ENCODE data around the gene CAPN5. TPM values are rescaled to one million over a fixed set of nuclear protein-coding genes. Genes with fewer than 3 reads are reported as not detected.

Gene CAPN5
- total RNA-seq, 1 experiment from 2014 or later = 17.3 TPM

DNA sequence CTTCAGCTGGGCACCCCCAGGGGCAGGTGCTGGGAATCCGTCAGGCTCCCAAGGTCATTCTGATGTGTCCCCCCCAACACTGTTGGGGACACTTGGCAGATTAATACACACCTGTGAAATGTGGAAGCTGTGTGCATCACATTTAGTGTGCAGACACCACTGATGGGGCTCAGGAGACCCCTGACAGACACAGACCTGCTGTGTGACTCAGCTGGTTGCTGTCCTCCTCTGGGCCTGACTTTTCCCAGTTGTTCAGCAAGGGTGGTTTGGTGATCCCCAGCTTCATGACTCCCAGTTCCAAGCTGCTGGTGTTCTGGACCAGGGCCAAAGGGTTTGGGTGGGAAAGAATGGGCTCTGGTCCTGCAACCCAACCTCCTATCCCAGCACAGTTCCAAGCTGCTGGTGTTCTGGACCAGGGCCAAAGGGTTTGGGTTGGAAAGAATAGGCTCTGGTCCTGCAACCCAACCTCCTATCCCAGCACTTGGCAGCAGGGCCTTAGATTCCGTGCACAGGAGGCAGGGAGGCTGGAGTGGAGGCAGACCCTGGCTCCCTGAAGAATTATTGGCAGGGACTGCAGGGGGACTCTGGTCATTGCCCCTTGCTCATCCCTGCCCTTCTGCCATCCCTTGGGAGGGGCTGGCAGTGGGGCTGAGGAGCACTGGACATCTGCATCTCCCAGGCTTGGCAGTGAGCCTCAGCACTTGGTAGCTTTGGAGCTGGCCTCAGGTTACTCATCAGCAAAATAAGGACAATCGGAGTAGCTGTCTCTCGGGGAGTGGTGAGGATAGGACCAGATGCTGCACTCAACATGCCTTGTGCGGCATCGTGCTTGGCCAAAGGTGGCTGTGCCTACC is 27.4 kb downstream of the CAPN5 start:
- Histone ChIP-seq H3K4me3 (ENCODE audit: low read depth in 2 of 2, low read length in 2 of 2) (no peak overlapping the region), H3K4me1 (ENCODE audit: control insufficient read depth, insufficient read depth, low read length) (peaks cover 15% of the 10 kb centered on the region; the same call in 1 of the 2 replicates), H3K36me3 (ENCODE audit: control insufficient read depth, insufficient read depth, low read length) (no peaks in the 10 kb centered on the region), H3K9me3 (ENCODE audit: control insufficient read depth, insufficient read depth, low read depth, low read length) (no peaks in the 10 kb centered on the region), H3K27ac (ENCODE audit: low read length) (no peak overlapping the region), H3K27me3 (ENCODE audit: control insufficient read depth, insufficient read depth, low read length) (no peaks in the 10 kb centered on the region)
- TF ChIP-seq TCF7L2 (IDR thresholded peaks at IDR 0.05; ENCODE audit: low read depth, low read length) = no peak
- TF ChIP-seq SIN3A (IDR thresholded peaks at IDR 0.05; ENCODE audit: borderline replicate concordance, insufficient read depth, low read depth, low read length) = no peak
- TF ChIP-seq, protein P1, sequence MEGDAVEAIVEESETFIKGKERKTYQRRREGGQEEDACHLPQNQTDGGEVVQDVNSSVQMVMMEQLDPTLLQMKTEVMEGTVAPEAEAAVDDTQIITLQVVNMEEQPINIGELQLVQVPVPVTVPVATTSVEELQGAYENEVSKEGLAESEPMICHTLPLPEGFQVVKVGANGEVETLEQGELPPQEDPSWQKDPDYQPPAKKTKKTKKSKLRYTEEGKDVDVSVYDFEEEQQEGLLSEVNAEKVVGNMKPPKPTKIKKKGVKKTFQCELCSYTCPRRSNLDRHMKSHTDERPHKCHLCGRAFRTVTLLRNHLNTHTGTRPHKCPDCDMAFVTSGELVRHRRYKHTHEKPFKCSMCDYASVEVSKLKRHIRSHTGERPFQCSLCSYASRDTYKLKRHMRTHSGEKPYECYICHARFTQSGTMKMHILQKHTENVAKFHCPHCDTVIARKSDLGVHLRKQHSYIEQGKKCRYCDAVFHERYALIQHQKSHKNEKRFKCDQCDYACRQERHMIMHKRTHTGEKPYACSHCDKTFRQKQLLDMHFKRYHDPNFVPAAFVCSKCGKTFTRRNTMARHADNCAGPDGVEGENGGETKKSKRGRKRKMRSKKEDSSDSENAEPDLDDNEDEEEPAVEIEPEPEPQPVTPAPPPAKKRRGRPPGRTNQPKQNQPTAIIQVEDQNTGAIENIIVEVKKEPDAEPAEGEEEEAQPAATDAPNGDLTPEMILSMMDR (IDR thresholded peaks at IDR 0.05) = no peak
- TF ChIP-seq, protein P2, sequence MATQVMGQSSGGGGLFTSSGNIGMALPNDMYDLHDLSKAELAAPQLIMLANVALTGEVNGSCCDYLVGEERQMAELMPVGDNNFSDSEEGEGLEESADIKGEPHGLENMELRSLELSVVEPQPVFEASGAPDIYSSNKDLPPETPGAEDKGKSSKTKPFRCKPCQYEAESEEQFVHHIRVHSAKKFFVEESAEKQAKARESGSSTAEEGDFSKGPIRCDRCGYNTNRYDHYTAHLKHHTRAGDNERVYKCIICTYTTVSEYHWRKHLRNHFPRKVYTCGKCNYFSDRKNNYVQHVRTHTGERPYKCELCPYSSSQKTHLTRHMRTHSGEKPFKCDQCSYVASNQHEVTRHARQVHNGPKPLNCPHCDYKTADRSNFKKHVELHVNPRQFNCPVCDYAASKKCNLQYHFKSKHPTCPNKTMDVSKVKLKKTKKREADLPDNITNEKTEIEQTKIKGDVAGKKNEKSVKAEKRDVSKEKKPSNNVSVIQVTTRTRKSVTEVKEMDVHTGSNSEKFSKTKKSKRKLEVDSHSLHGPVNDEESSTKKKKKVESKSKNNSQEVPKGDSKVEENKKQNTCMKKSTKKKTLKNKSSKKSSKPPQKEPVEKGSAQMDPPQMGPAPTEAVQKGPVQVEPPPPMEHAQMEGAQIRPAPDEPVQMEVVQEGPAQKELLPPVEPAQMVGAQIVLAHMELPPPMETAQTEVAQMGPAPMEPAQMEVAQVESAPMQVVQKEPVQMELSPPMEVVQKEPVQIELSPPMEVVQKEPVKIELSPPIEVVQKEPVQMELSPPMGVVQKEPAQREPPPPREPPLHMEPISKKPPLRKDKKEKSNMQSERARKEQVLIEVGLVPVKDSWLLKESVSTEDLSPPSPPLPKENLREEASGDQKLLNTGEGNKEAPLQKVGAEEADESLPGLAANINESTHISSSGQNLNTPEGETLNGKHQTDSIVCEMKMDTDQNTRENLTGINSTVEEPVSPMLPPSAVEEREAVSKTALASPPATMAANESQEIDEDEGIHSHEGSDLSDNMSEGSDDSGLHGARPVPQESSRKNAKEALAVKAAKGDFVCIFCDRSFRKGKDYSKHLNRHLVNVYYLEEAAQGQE (IDR thresholded peaks at IDR 0.05; ENCODE audit: insufficient read depth in 1 of 2, low read depth in 2 of 2, low read length in 1 of 2) = no peak
- TF ChIP-seq POLR2AphosphoS5 (IDR thresholded peaks at IDR 0.05; ENCODE audit: low read depth, low read length) = no peak
- ChIA-PET POLR2A (interaction anchor here (0.6 kb wide), 1 partner anchor 221 kb away, joined by 4 read pairs; no protein-coding TSS in a partner anchor), CTCF (interaction anchor here (1.5 to 1.7 kb wide), 3 partner anchors 33 to 174 kb away, joined by 5 to 7 read pairs (median 6); no protein-coding TSS in a partner anchor)
- in situ Hi-C loops (cut with HindIII; ENCODE audit: low pct_unique_long_range_greater_than_20kb, low sequenced_read_pairs) (no loop called here), intact Hi-C loops (cut with micrococcal nuclease; ENCODE audit: unreplicated experiment) (no loop called here)
- ATAC-seq (no peak), DNase-seq (ENCODE audit: low read depth, low spot score) (no peak)
- no TSS peak for BruUV-seq (replicated peaks)

DNA sequence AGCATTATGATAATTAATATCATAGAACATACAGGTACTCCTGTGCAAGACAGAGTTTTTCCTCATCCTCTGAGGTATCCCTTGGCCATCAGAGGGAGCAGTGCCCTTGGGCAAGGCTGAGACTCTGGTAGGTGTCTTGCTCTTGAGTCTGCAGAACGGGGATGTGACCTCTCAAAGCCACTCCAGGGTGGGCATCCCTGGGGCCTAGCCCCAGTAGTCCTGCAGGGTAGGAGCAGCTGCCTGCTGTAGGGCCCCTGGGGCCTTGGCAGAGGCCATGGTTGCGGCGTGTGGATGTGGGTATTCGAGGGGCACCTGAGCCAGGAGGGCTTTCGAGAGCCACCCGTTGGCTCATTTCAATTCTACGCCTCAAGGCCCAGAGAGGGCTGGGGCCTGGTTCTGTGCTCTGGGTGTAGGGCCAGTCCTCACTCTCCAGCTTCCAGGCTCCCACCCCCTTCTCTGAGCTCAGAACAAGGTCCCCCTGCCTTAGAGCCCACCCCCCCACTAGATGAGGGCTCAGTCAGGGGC is 28.1 kb downstream of the CAPN5 start:
- intact Hi-C loops (cut with micrococcal nuclease; ENCODE audit: unreplicated experiment) = no loop called here
- ChIA-PET POLR2A (no interaction called here), CTCF (interaction anchor here (0.7 to 1.7 kb wide), 4 partner anchors 32 to 175 kb away, joined by 3 to 7 read pairs (median 6); no protein-coding TSS in a partner anchor)
- no peak for TF ChIP-seq SIN3A (IDR thresholded peaks at IDR 0.05; ENCODE audit: borderline replicate concordance, insufficient read depth, low read depth, low read length)
- TF ChIP-seq POLR2AphosphoS5 (IDR thresholded peaks at IDR 0.05; ENCODE audit: low read depth, low read length) = no peak
- no peak for TF ChIP-seq TCF7L2 (IDR thresholded peaks at IDR 0.05; ENCODE audit: low read depth, low read length)
- TF ChIP-seq, protein P1 (IDR thresholded peaks at IDR 0.05) = peak; percentile 32
- no peak overlapping the region for H3K4me3 ChIP-seq (ENCODE audit: low read depth in 2 of 2, low read length in 2 of 2)
- H3K4me1 ChIP-seq (ENCODE audit: control insufficient read depth, insufficient read depth, low read length) = peaks cover 9% of the 10 kb centered on the region; the same call in 1 of the 2 replicates
- H3K36me3 ChIP-seq (ENCODE audit: control insufficient read depth, insufficient read depth, low read length) = no peaks in the 10 kb centered on the region
- in situ Hi-C loops (cut with HindIII; ENCODE audit: low pct_unique_long_range_greater_than_20kb, low sequenced_read_pairs) = no loop called here
- H3K9me3 ChIP-seq (ENCODE audit: control insufficient read depth, insufficient read depth, low read depth, low read length) = no peaks in the 10 kb centered on the region
- H3K27ac ChIP-seq (ENCODE audit: low read length) = no peak overlapping the region
- H3K27me3 ChIP-seq (ENCODE audit: control insufficient read depth, insufficient read depth, low read length) = no peaks in the 10 kb centered on the region
- DNase-seq (ENCODE audit: low read depth, low spot score) (no peak), ATAC-seq (no peak)
- BruUV-seq (replicated peaks) = no TSS peak
